Measurements from ENCODE around the gene KCNG4.

DNA sequence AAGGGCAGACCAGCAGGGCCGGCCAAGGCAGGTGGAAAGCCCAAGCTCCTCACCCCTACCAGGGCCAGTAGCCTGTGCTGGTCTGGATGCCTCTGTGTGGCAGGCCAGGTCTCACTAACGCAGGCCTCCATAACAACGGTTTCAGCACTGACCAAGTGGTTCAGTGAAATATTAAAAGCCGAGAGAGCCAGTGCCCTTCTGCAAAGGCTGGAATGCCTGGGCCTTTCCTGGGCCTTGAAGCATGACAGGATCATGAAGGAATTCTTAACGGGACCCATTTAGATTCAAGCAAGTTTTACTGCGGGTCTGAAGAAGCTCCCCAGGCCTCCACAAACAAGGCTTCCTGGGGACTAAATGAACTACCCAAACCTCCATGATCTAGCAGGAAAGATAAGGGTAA is 32.6 kb downstream of the KCNG4 start:
- TF ChIP-seq, protein P1, sequence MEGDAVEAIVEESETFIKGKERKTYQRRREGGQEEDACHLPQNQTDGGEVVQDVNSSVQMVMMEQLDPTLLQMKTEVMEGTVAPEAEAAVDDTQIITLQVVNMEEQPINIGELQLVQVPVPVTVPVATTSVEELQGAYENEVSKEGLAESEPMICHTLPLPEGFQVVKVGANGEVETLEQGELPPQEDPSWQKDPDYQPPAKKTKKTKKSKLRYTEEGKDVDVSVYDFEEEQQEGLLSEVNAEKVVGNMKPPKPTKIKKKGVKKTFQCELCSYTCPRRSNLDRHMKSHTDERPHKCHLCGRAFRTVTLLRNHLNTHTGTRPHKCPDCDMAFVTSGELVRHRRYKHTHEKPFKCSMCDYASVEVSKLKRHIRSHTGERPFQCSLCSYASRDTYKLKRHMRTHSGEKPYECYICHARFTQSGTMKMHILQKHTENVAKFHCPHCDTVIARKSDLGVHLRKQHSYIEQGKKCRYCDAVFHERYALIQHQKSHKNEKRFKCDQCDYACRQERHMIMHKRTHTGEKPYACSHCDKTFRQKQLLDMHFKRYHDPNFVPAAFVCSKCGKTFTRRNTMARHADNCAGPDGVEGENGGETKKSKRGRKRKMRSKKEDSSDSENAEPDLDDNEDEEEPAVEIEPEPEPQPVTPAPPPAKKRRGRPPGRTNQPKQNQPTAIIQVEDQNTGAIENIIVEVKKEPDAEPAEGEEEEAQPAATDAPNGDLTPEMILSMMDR (conservative IDR thresholded peaks at IDR 0.05; ENCODE audit: low read depth in 2 of 2) = no peak
- TF ChIP-seq POLR2AphosphoS5 (IDR thresholded peaks at IDR 0.05; ENCODE audit: low read depth) (no peak), EZH2 (IDR thresholded peaks at IDR 0.05; ENCODE audit: low read depth, unreplicated experiment) (no peak), EZH2phosphoT487 (IDR thresholded peaks at IDR 0.05; ENCODE audit: unreplicated experiment) (no peak), CREB1 (CRISPR knock-in tag; IDR thresholded peaks at IDR 0.05; ENCODE audit: low read depth) (no peak), ZNF114 (CRISPR knock-in tag; IDR thresholded peaks at IDR 0.05) (no peak), NANOG (IDR thresholded peaks at IDR 0.05; ENCODE audit: borderline replicate concordance) (no peak)
- TF ChIP-seq, protein P2, sequence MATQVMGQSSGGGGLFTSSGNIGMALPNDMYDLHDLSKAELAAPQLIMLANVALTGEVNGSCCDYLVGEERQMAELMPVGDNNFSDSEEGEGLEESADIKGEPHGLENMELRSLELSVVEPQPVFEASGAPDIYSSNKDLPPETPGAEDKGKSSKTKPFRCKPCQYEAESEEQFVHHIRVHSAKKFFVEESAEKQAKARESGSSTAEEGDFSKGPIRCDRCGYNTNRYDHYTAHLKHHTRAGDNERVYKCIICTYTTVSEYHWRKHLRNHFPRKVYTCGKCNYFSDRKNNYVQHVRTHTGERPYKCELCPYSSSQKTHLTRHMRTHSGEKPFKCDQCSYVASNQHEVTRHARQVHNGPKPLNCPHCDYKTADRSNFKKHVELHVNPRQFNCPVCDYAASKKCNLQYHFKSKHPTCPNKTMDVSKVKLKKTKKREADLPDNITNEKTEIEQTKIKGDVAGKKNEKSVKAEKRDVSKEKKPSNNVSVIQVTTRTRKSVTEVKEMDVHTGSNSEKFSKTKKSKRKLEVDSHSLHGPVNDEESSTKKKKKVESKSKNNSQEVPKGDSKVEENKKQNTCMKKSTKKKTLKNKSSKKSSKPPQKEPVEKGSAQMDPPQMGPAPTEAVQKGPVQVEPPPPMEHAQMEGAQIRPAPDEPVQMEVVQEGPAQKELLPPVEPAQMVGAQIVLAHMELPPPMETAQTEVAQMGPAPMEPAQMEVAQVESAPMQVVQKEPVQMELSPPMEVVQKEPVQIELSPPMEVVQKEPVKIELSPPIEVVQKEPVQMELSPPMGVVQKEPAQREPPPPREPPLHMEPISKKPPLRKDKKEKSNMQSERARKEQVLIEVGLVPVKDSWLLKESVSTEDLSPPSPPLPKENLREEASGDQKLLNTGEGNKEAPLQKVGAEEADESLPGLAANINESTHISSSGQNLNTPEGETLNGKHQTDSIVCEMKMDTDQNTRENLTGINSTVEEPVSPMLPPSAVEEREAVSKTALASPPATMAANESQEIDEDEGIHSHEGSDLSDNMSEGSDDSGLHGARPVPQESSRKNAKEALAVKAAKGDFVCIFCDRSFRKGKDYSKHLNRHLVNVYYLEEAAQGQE (IDR thresholded peaks at IDR 0.05; ENCODE audit: unreplicated experiment) = no peak
- TF ChIP-seq, protein P3, sequence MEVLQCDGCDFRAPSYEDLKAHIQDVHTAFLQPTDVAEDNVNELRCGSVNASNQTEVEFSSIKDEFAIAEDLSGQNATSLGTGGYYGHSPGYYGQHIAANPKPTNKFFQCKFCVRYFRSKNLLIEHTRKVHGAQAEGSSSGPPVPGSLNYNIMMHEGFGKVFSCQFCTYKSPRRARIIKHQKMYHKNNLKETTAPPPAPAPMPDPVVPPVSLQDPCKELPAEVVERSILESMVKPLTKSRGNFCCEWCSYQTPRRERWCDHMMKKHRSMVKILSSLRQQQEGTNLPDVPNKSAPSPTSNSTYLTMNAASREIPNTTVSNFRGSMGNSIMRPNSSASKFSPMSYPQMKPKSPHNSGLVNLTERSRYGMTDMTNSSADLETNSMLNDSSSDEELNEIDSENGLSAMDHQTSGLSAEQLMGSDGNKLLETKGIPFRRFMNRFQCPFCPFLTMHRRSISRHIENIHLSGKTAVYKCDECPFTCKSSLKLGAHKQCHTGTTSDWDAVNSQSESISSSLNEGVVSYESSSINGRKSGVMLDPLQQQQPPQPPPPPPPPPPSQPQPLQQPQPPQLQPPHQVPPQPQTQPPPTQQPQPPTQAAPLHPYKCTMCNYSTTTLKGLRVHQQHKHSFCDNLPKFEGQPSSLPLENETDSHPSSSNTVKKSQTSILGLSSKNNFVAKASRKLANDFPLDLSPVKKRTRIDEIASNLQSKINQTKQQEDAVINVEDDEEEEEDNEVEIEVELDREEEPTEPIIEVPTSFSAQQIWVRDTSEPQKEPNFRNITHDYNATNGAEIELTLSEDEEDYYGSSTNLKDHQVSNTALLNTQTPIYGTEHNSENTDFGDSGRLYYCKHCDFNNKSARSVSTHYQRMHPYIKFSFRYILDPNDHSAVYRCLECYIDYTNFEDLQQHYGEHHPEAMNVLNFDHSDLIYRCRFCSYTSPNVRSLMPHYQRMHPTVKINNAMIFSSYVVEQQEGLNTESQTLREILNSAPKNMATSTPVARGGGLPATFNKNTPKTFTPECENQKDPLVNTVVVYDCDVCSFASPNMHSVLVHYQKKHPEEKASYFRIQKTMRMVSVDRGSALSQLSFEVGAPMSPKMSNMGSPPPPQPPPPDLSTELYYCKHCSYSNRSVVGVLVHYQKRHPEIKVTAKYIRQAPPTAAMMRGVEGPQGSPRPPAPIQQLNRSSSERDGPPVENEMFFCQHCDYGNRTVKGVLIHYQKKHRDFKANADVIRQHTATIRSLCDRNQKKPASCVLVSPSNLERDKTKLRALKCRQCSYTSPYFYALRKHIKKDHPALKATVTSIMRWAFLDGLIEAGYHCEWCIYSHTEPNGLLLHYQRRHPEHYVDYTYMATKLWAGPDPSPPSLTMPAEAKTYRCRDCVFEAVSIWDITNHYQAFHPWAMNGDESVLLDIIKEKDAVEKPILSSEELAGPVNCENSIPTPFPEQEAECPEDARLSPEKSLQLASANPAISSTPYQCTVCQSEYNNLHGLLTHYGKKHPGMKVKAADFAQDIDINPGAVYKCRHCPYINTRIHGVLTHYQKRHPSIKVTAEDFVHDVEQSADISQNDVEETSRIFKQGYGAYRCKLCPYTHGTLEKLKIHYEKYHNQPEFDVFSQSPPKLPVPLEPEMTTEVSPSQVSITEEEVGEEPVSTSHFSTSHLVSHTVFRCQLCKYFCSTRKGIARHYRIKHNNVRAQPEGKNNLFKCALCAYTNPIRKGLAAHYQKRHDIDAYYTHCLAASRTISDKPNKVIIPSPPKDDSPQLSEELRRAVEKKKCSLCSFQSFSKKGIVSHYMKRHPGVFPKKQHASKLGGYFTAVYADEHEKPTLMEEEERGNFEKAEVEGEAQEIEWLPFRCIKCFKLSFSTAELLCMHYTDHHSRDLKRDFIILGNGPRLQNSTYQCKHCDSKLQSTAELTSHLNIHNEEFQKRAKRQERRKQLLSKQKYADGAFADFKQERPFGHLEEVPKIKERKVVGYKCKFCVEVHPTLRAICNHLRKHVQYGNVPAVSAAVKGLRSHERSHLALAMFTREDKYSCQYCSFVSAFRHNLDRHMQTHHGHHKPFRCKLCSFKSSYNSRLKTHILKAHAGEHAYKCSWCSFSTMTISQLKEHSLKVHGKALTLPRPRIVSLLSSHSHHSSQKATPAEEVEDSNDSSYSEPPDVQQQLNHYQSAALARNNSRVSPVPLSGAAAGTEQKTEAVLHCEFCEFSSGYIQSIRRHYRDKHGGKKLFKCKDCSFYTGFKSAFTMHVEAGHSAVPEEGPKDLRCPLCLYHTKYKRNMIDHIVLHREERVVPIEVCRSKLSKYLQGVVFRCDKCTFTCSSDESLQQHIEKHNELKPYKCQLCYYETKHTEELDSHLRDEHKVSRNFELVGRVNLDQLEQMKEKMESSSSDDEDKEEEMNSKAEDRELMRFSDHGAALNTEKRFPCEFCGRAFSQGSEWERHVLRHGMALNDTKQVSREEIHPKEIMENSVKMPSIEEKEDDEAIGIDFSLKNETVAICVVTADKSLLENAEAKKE (CRISPR knock-in tag; IDR thresholded peaks at IDR 0.05) = no peak

Data from GM23338 (cell line).